Measurements from ENCODE around the gene DTX1.

Gene DTX1

GRCh38 chr12:113145720-113146551, 89.4 kb downstream of the DTX1 start:
- Histone ChIP-seq H3K27ac (no peak overlapping the region), H2AFZ (ENCODE audit: low read depth) (no peak overlapping the region), H3K36me3 (ENCODE audit: insufficient read depth) (no peaks in the 10 kb centered on the region), H3K9ac (no peak overlapping the region), H3K79me2 (ENCODE audit: insufficient read depth, low read depth) (no peaks in the 10 kb centered on the region), H3K27me3 (ENCODE audit: insufficient read depth, low read depth) (no peaks in the 10 kb centered on the region), H4K20me1 (ENCODE audit: insufficient read depth) (no peaks in the 10 kb centered on the region), H3K4me3 (IDR thresholded peaks at IDR 0.05; ENCODE audit: insufficient read depth, low read depth, low read length) (no peak overlapping the region), H3K4me2 (no peak overlapping the region), H3K4me1 (ENCODE audit: low read depth, poor library complexity, severe bottlenecking) (no peaks in the 10 kb centered on the region)
- no peak for TF ChIP-seq CTCF (conservative IDR thresholded peaks at IDR 0.05; ENCODE audit: low read depth, low read length)

- Histone ChIP-seq H3K4me2 (no peak overlapping the region), H3K27ac (no peak overlapping the region), H3K79me2 (ENCODE audit: insufficient read depth, low read depth) (no peaks in the 10 kb centered on the region), H2AFZ (ENCODE audit: low read depth) (no peak overlapping the region), H3K36me3 (ENCODE audit: insufficient read depth) (no peaks in the 10 kb centered on the region), H3K9ac (no peak overlapping the region), H3K4me3 (IDR thresholded peaks at IDR 0.05; ENCODE audit: insufficient read depth, low read depth, low read length) (no peak overlapping the region), H4K20me1 (ENCODE audit: insufficient read depth) (no peaks in the 10 kb centered on the region), H3K4me1 (ENCODE audit: low read depth, poor library complexity, severe bottlenecking) (no peaks in the 10 kb centered on the region), H3K27me3 (ENCODE audit: insufficient read depth, low read depth) (no peaks in the 10 kb centered on the region)
- TF ChIP-seq CTCF (conservative IDR thresholded peaks at IDR 0.05; ENCODE audit: low read depth, low read length) = no peak
These were observed 90.5 kb downstream of the DTX1 start for GRCh38 chr12:113146999-113147398.
